Liver (tissue), 3 donors: Measurements from ENCODE around the gene FADS2.

Experiments used
- EGR1 ChIP-seq, 2 donors: IDR thresholded peaks; 2 replicates each; pipeline ENCODE4 v1.6.1; 2016 to 2018; ENCODE audit warnings: antibody characterized with exemption in 2 of 2, low read depth in 2 of 2
- FOXA1 ChIP-seq: IDR thresholded peaks from 2 replicates; pipeline ENCODE4 v1.6.1; 2016; ENCODE audit warnings: antibody characterized with exemption
- HNF4G ChIP-seq: IDR thresholded peaks from 2 replicates; pipeline ENCODE4 v1.6.1; 2016; ENCODE audit warnings: antibody characterized with exemption
- JUND ChIP-seq, 2 donors: IDR thresholded peaks; 2 replicates each; pipeline ENCODE4 v1.6.1; 2016; ENCODE audit warnings: antibody characterized with exemption in 2 of 2
- RAD21 ChIP-seq, 2 donors: IDR thresholded peaks; 2 replicates each; pipeline ENCODE4 v1.6.1; 2016; ENCODE audit warnings: antibody characterized with exemption in 2 of 2, mild to moderate bottlenecking in 2 of 2
- SP1 ChIP-seq: IDR thresholded peaks from 2 replicates; pipeline ENCODE4 v1.6.1; 2018; ENCODE audit warnings: antibody characterized with exemption, mild to moderate bottlenecking
- TAF1 ChIP-seq: conservative IDR thresholded peaks from 2 replicates; pipeline ENCODE4 v1.6.1; 2016; ENCODE audit warnings: antibody characterized with exemption, mild to moderate bottlenecking
- YY1 ChIP-seq: IDR thresholded peaks from 2 replicates; pipeline ENCODE4 v1.6.1; 2016; ENCODE audit warnings: antibody characterized with exemption, mild to moderate bottlenecking
- TF ChIP-seq, protein P1 (sequence below): fragments of 150-350 bp; IDR thresholded peaks from 2 replicates; pipeline ENCODE4 v1.5.1; 2017; ENCODE audit warnings: improper control_type of control experiment, low read depth, low read length; ENCODE audit not compliant: missing input control
- TF ChIP-seq, protein P2 (sequence below): IDR thresholded peaks from 2 replicates; pipeline ENCODE4 v1.6.1; 2016; ENCODE audit warnings: antibody characterized with exemption
- TF ChIP-seq, protein P3 (sequence below): IDR thresholded peaks from 2 replicates; pipeline ENCODE4 v1.6.1; 2016; ENCODE audit warnings: antibody characterized with exemption
- TF ChIP-seq, protein P4 (sequence below): IDR thresholded peaks from 2 replicates; pipeline ENCODE4 v1.6.1; 2016; ENCODE audit warnings: antibody characterized with exemption, mild to moderate bottlenecking
- donor health status: healthy.
- donor health status: healthy.

DNA sequence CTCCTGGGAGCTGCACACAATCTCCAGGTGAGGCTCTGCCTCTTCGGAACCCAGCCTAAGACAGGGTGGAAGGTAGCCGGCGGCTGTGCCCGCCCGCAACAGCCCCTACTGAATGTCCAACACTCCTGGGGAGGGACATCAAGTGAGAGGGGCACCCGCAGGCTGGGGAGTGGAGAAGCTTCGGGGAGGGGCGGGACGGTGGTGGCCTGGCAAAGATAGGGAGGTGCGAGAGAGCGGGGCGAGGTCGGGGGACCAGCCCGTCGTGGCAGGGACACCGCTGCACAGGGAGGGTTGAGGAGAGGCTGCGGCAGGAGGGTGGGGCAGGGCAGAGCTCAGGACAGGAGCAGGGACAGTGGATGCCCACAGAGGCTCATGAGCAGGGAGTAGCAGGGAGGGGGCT lies 72.2 kb downstream of the FADS2 start:
- TF ChIP-seq, protein P1, sequence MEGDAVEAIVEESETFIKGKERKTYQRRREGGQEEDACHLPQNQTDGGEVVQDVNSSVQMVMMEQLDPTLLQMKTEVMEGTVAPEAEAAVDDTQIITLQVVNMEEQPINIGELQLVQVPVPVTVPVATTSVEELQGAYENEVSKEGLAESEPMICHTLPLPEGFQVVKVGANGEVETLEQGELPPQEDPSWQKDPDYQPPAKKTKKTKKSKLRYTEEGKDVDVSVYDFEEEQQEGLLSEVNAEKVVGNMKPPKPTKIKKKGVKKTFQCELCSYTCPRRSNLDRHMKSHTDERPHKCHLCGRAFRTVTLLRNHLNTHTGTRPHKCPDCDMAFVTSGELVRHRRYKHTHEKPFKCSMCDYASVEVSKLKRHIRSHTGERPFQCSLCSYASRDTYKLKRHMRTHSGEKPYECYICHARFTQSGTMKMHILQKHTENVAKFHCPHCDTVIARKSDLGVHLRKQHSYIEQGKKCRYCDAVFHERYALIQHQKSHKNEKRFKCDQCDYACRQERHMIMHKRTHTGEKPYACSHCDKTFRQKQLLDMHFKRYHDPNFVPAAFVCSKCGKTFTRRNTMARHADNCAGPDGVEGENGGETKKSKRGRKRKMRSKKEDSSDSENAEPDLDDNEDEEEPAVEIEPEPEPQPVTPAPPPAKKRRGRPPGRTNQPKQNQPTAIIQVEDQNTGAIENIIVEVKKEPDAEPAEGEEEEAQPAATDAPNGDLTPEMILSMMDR: no peak
- TF ChIP-seq JUND (IDR thresholded peaks at IDR 0.05): no peak
- no peak for TF ChIP-seq TAF1
- no peak for TF ChIP-seq YY1
- no peak for TF ChIP-seq RAD21 (IDR thresholded peaks at IDR 0.05)
- TF ChIP-seq, protein P2, sequence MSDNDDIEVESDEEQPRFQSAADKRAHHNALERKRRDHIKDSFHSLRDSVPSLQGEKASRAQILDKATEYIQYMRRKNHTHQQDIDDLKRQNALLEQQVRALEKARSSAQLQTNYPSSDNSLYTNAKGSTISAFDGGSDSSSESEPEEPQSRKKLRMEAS: no peak
- TF ChIP-seq, protein P3, sequence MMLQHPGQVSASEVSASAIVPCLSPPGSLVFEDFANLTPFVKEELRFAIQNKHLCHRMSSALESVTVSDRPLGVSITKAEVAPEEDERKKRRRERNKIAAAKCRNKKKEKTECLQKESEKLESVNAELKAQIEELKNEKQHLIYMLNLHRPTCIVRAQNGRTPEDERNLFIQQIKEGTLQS: no peak
- TF ChIP-seq SP1: no peak
- TF ChIP-seq EGR1 (IDR thresholded peaks at IDR 0.05; ENCODE audit: low read depth in 2 of 2): no peak
- TF ChIP-seq FOXA1: no peak
- TF ChIP-seq, protein P4, sequence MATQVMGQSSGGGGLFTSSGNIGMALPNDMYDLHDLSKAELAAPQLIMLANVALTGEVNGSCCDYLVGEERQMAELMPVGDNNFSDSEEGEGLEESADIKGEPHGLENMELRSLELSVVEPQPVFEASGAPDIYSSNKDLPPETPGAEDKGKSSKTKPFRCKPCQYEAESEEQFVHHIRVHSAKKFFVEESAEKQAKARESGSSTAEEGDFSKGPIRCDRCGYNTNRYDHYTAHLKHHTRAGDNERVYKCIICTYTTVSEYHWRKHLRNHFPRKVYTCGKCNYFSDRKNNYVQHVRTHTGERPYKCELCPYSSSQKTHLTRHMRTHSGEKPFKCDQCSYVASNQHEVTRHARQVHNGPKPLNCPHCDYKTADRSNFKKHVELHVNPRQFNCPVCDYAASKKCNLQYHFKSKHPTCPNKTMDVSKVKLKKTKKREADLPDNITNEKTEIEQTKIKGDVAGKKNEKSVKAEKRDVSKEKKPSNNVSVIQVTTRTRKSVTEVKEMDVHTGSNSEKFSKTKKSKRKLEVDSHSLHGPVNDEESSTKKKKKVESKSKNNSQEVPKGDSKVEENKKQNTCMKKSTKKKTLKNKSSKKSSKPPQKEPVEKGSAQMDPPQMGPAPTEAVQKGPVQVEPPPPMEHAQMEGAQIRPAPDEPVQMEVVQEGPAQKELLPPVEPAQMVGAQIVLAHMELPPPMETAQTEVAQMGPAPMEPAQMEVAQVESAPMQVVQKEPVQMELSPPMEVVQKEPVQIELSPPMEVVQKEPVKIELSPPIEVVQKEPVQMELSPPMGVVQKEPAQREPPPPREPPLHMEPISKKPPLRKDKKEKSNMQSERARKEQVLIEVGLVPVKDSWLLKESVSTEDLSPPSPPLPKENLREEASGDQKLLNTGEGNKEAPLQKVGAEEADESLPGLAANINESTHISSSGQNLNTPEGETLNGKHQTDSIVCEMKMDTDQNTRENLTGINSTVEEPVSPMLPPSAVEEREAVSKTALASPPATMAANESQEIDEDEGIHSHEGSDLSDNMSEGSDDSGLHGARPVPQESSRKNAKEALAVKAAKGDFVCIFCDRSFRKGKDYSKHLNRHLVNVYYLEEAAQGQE: no peak
- TF ChIP-seq HNF4G: no peak
